HG02870 (cell line): ENCODE results near the gene SDE2.

Source experiments
- ATAC-seq: cut with Tn5 transposase; IDR thresholded peaks from one replicate; pipeline ENCODE4 v1.9.1; 2021; ENCODE audit warnings: mild to moderate bottlenecking, moderate library complexity; ENCODE audit not compliant: unreplicated experiment

The SDE2 gene

DNA sequence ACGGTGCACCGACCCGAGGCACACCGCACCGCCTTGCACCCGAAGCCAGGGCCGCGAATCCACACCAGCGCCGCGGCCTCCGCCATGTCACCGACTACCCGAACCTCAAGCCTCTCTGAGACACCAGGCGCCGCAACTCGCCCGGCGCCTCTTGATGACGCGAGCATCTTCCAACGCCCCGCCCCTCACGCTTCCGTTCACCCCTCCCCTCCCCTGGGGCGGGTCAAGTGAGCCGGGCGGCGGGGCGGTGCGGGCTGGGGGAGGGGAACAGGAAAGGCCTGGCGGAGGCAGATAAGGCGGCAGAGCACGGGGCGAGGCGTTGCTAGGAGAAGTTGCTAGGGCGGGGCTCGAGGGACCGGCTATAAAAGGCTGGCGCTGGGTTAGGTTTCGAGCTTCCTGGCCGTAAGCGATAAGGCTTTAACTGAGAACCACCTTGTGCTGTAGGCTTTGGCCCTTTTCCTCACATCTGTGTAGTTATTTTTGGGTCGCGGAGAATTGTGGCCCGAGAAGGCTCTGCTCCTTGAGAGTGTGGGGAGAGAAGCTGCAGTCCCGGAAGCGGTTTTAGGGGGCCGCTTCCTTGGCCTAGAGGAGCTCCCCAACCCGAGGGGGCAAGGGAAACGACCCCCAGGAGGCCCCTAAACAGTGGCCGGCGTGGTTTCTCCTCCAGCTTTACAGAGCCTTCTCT, at the start of gene SDE2:
SDE2 (minus strand) TSS at position 117 of the 685 bp plus-strand sequence; CDS start at position 86, 31 bp downstream.
- peak; percentile 81 for ATAC-seq

DNA sequence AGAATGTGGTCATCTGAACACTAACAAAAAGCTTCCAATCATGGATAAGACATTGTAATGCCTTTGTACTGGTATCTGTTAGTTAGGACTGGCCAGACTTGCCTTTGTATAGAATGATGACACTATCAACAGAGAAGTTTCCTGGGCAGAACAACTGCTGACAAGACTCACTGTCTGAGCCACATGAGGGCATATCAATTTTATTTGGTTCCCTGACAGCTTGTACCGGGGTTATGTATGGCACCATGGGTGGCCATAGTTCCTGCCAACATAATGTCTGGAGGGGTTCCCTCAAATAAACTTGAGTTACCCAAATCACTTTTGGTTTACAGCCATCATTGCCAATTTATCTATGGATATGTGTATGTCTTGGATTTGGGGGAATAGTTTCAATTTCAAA, 49.7 kb upstream of the SDE2 start:
- ATAC-seq = no peak

DNA sequence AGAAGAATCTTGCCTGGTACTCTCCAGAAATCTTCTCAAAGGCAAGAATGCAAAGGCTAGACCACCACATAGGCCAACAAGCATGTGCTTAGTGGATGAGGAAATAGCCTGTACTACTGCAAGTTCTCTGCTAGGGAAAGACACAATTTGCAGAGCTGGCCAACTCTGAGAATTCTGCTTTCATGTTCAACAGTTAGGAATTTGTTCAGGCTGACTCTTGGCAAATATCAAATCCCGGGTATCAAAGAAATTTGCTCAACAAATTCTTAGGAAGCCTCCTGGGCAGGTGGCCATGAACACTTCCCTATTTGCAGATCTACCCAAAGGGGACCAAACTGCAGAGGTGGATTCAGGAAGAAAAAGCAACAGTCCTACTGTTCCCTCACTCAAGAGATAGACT, 48.4 kb upstream of the SDE2 start:
- ATAC-seq = no peak

DNA sequence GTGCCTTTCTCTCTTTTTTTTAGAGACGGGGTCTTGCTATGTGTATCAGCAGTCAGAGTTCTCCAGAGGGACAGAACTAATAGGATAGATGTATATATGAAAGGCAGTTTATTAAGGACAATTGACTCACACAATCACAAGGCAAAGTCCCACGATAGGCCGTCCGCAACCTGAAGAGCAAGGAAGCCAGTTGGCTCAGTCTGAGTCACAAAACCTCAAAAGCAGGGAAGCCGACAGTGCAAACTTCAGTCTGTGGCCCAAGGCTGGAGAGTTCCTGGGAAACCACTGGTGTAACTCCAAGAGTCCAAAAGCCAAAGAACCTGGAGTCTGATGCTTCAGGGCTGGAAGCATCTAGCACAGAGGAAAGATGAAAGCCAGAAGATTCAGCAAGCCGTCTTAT, 47.1 kb upstream of the SDE2 start:
- no peak for ATAC-seq

DNA sequence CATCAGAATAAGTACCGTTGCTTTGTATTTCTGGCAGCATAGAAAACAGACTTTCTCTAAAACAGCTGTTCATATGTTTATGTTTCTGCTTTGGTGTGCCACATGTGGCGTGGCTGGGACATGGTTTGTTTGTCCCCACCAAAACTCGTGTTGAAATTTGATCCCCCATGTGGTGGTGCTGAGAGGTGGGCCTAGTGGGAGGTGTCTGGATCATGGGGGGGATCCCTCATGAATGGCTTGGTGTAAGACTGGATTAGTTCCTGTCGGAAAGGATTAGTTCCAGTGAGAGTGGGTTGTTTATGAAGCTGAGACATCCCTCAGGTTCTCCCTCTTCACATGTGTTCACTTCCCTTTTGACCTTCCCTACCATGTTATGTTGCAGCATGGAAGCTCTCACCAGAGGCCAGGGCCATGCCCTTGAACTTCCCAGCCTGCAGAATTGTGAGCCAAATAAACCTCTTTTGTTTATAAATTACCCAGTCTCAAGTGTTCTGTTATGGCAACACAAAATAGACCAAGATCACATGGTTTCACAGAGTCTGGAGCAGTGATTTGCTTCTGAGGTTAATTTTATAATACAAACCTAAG, 45.5 kb upstream of the SDE2 start:
- ATAC-seq = no peak

DNA sequence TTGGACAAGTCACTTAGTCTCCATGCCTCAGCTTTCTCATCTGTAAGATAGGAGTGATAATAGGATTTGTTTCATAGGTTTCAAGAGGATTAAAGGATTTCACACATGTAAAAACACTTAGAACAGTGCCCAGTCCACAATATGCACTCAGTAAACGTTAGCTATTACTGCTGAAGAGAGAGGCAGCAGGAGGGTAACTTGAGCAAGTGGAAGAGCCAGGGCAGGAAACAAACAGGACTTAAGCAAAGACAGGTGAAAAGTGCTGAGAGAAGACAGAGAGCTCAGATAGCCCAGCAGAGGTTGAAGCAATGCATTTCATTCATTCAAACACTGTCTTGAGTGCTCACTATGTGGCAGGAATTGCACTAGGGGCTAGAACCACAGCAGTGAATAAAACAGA, 42.3 kb upstream of the SDE2 start:
- ATAC-seq = no peak

DNA sequence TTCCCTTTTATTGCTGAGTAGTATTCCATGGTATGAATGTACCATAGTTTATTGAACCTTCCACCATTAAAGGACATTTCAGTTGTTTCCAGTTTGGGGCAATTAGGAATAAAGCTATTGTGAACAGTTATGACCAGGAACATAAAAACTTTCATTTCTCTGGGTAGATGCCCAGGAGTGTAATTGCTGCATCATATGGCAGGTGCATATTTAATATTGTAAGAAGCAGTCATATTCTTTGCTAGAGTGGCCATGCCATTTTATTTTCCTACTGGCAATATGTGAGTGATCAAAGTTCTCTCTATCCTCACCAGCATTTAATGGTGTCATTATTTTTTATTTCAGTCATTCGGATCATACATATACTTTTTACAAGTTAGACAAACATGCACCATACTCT, 39.5 kb upstream of the SDE2 start:
- ATAC-seq = no peak

DNA sequence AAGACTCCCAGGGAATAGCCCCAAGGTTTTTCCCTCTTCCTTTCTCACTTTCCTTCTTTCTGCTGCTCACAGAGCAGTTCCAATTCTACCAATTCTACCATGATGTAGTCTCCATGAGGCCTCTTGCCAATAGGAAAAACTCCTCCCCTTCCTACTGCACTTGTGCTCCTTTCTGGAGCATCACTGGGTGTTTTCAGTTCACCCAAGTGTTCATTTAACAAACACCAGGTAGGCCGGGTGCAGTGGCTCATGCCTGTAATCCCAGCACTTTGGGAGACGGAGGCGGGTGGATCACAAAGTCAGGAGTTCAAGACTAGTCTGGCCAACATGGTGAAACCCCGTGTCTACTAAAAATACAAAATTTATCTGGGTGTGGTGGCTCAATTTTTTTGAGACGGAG, 36.8 kb upstream of the SDE2 start:
- no peak for ATAC-seq

DNA sequence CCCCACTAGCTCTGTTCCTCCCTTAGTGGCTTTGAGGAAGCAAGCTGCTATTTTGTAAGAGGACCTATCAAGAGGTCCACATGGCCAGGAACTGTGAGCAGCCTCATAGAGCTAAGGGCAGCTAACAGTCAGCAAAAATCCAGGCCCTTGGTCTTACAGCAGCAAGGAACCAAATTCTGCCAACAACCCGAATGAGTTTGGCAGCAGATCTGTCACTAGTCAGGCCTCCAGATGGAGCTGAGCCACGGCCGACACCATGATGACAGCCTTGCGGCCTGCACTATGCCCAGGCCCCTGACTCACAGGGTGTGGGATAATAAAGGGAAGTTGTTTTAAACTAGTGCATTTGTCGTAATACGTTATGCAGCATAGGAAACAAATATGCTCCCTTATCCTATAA, 35.3 kb upstream of the SDE2 start:
- ATAC-seq = no peak

DNA sequence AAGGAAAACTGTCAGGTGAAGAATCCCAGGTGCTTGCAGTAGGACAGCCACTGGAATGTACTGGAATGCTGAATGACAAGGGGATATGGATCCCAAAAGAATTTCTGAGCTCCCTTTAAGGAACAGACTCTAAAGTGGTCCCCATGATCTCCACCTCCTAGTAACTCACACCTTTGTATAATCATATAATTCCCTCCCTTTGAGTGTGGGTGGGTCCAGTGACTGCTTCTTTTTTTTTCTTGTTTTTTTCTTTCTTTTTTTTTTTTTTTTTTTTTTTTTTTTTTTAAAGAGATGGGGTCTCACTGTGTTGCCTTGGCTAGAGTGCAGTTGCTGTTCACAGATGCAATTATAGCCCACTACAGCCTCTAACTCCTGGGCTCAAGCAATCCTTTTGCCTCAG, 34.8 kb upstream of the SDE2 start:
- ATAC-seq = no peak

DNA sequence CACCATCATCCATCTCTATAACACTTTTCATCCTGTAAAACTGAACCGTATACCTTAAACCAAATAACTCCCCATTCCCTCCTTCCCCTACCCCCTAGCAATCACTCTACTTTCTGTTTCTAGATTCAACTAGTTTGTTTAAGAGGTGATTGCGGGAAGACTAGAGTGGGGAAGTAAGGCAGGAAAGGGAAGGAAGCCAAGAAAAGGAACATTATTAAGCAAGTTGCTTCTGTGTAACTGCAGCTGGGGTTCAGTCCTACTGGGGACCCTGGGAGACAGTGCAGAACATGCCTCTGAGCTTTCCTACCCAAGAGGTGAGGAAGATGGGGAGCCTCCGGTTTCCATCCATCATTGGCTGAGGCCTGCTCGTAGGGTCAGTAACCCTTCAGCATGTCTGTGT, 34.4 kb upstream of the SDE2 start:
- ATAC-seq = no peak

DNA sequence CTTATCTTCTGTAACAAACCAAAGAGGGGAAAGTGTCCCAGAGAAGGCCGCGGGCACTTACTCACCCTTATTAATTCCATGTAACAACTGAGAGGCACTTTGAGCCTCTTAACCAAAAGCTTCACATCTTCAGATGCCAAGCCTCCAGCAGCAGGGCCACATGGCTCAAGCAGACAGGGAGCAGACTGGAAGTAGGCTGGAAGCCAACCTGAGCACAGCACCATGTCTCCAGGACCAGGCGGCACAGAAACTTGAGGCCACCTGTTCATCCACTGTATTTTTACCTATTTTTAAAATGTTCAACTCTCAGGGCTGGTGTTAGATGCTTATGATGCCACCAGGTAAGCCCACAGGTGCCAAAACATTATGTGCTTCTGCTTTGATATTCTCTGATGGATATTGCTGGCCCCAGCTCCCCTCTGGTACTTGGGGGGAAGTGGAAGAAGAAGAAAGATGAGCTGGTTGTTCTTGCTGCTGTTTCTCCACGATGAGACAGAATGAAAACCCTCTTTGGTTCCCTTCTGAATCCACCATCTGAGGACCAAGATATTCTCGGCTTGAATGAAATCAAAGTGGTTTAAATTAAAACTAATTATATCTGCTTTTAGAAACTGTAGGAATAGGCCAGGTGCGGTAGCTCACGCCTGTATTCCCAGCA, 30.6 kb upstream of the SDE2 start:
- ATAC-seq = no peak

DNA sequence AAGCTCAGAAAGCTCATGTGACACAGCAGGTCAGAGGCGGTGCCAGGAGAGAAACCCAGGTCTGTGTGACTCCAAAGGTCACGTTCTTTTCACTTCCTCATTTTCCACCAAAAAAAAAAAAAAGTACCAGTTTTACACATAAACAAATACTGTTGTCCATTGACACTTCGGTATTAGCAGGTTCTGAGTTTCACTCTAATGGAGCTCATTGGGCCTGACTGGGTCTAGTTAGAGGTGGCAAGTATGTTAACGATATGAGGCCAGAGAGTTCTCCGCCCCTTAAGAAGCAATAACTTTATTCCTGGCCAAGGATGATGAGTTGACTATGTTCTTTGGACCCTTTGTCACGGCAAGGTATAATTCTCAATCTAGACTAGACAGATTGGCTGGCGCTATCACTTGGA, 30.0 kb upstream of the SDE2 start:
- peak; percentile 80 for ATAC-seq

DNA sequence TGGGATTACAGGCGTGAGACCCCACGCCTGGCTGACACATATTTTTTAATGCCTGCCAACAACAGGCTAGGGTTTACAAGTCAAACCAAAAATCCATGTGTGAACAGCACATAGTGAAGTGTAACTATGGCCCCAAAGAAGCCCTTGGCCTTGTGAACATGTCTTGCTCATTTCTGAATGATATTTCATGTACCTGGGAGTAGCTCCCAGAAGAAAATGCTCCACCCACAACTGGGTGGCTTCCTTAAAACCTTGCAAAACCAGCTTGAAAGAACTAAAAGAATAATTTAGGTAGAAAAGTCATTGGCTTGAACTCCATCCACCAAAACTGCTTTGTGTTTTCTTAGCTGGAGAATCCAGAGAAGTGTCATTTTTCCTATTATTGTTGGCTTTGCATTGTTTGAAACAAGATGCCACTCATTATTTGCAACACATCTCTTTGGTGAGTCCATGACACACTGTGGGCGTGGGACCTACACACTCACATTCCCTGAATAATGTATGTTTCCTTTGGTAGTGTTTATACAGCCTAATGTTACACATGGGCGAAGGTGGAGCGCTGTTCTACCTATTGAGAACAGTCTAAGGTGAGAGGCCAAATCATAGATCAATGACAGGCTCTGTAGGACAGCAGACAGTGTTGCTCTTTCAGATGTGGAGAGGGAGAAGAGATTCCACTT, 28.5 kb upstream of the SDE2 start:
- ATAC-seq = no peak

DNA sequence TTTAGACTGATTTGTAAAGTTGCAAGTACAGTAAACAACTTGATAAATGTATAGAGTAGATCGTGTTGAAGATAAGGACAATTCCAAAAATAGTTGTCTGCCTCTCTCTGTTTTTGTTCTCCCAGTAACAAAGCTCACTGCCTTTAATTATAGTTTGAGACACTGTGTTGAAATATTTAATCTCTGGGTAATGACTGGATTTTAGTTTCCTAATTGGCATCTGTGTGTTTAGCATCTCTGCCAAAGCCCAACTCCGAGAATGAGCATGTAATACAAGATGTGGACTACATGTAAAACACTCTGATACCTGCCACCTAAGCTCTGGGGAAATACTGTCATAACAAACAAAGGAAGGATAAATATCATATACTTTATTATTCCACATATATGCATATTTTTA, 27.7 kb upstream of the SDE2 start:
- no peak for ATAC-seq

DNA sequence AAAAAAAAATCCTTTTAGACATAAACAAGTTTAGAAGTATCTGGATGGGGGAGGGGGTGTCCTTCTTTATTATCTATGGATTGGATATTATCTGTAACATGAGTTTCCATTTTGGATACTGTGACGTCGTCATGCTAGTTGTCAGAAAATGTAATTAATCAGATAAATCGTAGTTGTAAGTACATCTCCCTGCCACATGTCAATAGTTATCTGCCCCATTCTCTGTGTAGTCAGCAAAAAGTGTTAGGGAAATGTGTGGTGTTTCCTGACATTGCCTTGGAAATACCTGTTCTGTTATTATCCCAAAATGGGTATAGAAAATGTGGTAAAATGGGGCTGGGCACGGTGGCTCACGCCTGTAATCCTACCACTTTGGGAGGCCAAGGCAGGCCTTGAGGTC, 24.6 kb upstream of the SDE2 start:
- ATAC-seq = no peak

DNA sequence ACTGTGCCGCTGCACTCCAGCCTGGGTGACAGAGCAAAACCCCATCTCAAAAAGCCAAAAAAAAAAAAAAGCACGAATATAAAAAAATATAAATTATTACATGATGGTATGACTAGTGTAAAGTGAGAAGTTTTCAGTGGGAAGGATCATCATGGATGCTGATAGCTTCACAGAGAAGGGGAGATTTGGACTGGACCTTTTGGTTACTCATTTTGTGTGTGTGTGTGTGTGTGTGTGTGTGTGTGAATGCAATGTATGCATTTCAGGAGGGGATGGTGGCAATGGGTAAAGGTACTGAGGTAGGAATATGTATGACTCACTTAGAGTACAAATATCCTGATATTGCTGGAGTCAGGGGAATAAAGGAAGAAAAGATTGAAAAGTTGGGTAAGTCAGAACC, 22.7 kb upstream of the SDE2 start:
- ATAC-seq = no peak

DNA sequence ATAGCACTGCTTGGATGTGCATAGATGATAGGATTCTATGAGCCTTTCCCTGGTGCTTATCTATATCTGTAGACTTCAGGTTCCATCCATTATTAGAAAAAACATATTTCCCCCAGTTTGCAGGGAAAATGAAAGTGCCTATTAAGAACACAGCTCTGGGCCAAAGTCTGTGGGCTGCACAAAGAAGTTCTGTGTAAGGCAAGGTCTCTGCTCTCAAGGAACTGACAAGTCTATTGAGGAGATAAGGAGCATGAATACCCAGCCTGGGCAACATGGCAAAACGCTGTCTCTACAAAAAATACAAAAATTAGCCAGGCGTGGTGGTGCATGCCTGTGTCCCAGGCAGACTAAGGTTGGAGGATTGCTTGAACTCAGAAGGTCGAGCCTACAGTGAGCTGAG, 22.3 kb upstream of the SDE2 start:
- no peak for ATAC-seq

DNA sequence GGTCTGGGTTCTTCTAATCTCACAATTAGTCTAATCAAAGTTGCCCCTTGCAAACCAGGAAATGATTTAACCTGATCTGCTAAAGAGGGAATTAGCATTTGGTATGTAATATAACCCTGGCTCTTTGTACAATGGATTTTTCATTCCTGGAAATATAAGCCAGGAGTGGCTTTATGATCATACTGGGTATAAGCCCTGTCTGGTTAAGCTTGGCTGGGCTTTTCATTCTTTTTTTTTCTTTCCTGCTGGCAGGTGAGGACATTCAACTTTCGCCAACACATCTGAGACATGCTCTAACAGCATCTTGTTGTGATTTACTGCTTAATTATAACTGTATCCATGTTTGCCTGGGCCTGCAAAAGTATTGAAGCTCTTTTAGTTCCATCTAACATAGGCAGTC, 20.4 kb upstream of the SDE2 start:
- ATAC-seq = no peak

DNA sequence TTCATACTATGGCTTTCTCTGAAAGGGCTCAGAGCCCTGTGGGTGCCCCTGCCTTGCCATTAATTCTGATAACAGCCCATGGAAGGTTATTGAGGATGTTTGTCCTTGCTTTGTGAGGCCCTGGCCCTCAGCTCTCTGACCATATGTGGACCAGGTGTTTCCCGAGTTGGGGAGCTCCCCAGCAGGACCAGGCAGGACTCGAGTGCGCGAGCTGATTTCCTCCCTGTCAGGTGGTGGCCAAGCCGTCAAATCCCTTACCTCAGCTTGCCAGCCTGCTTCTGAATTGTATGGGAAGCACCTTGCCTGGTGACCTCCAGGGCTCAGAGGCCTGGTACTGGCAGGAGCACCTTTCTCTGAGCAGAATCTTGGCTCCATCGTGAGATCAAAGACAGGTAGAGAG, 17.9 kb upstream of the SDE2 start:
- ATAC-seq = no peak

DNA sequence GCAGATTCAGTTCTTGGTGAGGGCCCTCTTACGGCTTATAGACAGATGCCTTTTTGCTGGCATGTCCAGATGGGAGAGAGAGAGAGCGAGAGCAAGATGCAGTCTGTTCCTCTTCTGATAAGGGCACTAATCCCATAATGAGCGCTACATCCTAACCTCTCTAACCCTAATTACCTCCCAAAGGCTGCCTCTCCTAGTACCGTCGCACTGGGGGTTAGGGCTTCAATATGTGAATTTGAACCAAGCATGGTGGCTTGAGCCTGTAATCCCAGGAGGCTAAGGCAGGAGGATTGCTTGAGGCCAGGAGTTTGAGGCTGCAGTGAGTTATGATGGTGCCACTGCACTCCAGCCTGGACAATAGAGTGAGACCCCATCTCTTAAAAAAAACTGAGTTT, 10.5 kb upstream of the SDE2 start:
- no peak for ATAC-seq
